GM19193 (cell line): Measurements from ENCODE around the gene SLC29A1.

ENCODE experiments used
- POLR2A ChIP-seq: IDR thresholded peaks from 4 replicates; pipeline ENCODE4 v1.6.1; 2011; ENCODE audit not compliant: insufficient read depth, insufficient read length; ENCODE audit errors: extremely low read depth

The SLC29A1 gene

DNA sequence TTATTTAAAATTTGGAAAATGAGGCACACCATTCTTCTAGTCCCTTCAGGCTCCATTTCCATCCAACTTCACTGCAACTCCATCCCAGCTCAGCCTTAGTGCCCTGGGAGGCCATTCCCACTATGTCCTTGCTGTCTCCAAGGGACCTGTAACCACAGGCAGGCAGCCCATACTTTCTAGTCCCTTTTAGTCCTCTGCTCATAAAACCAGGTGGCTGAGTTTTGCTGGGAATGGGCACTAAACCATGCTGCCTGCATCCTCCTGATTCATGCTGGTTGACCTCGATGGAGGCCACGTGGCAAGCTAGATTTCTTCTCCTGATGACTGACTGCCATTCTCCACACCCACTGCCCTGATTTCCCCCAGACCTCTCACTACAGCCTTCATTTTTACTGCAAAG lies 34.1 kb upstream of the SLC29A1 start:
- TF ChIP-seq POLR2A, result no peak

DNA sequence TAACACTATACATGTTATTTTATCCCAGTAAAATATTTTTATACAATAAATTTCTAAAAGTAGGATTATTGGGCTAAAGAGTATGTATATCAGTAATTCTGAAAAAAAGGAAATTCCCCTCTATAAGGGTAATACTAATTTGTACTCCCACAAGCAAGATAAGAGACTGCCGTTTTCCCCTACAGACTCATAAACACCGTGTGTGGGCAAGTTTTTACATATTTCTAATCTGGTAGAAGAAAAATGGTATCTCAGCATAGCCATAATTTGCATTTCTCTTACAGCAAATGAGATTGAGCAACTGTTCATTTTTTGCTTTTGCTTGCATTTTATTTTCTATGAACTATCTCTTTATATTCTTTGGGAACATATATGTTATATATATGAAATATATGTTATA lies 32.7 kb upstream of the SLC29A1 start:
- no peak for TF ChIP-seq POLR2A

DNA sequence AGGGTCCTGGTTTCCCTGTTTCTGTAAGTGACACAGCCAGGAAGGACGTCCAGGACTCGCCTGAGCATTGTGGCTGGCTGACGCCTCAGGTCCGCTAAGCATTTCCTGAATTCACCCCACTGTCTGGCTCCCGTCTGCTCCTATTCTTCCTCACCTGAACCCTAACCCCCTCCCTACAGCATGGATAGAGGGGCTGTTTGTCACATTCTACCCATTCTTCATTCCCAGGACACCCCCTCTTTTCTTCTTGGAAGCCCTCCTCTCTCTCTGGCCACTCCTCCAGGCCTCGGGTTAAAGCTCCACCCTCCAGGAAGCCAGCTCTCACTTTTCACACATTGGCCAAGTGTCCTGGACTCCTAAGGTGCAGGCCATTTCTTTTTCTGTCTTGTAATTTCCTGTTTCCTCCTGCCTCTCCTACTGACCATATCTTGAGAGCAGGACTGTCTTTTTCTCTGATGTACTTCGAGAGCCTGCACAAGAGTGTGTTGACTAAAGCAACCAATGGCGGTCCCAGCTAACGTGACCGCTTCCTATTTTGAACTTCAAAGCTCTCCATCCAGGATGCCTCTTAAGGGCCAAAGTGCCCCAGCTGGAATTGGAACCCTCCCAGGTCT lies 30.9 kb upstream of the SLC29A1 start:
- TF ChIP-seq POLR2A, result no peak

DNA sequence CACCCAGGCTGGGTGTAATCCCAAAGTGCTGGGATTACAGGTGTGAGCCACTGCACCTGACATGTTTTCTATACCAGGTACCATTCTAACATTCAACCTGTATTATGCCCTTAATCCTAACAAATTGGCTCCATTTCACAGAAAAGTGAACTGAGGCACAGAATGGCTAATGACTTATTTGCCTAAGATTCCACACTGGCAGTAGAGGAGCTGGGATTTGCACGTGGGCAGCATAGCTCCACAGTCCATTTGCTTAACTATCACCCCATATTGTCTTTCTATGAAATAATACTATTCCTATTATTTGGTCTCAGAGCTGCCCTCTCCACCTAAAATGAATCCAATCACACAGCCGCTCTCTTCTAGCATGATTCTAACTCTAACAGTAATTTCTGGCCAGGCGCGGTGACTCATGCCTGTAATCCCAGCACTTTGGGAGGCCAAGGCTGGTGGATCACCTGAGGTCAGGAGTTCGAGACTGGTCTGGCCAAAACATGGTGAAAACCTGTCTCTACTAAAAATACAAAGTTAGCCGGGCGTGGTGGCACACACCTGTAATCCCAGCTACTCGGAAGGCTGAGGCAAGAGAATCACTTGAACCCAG lies 30.0 kb upstream of the SLC29A1 start:
- TF ChIP-seq POLR2A, result no peak

DNA sequence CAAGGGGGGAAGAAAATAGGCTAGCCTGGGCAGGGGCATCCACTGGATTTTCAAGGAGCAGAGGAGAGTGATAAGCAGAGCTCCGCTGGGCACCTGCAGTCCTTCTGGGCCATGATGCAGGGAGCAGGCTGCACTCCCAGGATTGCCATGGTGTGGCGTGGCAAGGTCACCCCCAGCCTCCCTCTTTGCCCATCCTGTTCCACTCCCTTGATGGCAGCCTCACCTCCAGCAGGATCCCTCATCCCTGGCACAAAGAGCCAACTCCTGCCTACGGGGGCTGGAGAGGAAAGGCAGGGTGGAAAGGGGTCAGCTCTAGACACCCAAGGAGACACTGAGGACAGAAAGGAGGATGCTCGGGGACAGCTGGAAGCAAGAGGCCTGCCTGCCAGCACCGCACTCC lies 29.1 kb upstream of the SLC29A1 start:
- no peak for TF ChIP-seq POLR2A

DNA sequence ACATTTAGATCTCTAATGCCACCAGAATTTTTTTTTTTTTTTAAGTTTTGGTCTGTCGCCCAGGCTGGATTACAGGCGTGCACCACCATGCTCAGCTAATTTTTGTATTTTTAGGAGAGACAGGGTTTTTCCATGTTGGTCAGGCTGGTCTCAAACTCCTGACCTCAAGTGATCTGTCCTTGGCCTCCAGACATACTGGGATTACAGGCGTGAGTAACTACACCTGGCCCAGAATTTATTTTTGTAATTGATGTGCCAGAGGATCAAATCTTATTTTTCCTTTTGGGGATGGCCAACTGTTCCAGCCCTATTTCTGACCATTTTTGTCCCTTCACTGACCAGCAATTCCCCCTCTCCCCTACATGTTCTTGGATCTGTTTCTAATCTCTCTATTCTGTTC lies 24.7 kb upstream of the SLC29A1 start:
- TF ChIP-seq POLR2A, result no peak

DNA sequence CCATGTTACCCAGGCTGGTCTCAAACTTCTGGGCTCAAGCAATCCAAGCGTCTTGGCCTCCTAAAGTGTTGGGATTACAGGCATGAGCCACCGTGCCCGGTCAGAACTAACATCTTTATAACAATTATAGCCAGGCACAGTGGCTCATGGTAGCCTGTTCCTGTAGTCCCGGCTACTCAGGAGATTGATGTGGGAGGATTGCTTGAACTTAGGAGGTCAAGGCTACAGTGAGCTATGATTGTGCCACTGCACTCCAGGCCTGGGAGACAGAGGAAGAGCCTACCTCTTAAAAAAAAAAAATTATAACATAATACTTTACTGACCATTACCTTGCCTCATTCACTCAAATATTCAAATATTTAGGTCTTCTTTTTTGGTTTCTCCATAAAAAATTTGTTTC lies 23.5 kb upstream of the SLC29A1 start:
- TF ChIP-seq POLR2A, result no peak

DNA sequence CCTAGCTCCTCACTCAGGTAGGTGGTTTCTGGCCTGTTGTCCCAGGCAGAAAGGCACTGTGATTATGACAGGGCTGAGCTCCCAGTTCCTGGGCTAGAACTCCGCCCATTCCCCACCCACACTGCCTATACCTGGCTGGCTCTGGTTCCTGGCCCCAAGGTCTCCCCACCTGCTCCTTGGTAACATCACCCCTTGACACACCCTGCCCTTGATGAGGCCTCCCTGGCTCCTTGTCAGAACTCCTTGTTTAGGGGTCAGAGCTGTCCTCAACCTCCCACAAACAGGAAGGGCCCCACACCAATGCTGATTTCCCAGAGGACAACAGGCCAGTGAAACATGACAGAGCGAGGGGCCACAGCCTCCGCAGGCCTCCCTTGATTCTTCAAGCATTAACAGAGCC lies 22.2 kb upstream of the SLC29A1 start:
- no peak for TF ChIP-seq POLR2A

DNA sequence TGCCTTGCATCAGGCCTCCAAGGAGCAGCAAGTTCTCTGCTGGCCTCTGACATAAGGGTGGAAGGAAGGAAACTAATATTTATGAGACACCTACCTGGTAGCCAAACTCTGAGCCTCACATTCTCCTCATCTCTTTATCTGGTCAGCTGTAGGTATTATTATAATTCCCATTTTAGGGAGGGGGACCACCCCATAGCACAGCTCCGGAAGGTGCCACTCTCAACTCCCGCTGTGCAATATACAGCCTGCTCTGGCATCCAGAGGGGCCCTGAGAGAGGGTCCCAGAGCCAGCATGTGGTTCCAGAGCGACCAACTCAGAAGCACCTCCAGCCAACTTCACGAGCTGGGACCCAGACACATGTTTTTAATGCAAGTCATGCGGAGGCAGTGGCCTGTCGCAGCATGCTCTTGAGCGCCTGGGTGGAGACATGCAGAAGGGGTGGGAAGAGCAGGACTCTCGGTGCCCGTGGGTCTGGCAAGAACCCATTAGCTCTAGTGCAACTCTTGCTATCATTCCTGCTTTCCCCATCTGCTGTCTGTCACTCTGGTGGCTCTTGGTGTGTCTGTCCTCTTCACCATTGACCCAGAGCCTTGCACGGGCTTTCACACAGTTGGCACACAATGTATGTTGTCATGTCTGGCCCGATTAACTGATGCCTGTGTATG lies 21.6 kb upstream of the SLC29A1 start:
- TF ChIP-seq POLR2A, result no peak

DNA sequence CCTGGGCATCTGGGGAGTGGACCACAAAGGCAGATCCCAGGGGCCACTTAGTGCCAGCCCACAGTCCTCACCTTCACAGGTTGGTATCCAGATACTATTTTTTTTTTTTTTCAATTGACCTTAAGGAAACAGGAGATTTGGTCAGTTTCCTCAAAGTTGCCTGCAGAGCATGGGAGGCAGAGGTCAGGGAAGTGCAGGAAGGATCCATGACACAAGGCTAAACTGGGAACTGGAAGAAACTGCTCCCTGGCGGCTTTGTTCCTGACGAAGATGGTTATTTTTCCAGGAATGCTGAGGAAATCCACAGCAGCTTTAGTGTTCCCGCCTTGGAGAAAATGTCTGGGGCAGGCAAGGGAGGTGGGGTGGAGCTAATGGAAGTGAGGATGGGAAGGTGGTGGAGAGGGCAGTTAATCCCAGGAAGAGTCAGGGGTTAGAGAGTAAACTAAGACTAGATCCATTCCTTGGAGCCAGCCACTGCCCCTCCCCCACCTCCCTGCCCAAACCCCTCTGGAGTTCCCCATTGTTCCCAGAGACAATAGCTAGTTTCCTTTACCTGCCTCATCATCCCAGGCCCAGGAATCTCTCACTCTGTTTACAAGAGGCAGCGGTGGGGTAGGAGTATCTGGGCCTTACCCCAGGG lies 20.9 kb upstream of the SLC29A1 start:
- TF ChIP-seq POLR2A, result no peak

DNA sequence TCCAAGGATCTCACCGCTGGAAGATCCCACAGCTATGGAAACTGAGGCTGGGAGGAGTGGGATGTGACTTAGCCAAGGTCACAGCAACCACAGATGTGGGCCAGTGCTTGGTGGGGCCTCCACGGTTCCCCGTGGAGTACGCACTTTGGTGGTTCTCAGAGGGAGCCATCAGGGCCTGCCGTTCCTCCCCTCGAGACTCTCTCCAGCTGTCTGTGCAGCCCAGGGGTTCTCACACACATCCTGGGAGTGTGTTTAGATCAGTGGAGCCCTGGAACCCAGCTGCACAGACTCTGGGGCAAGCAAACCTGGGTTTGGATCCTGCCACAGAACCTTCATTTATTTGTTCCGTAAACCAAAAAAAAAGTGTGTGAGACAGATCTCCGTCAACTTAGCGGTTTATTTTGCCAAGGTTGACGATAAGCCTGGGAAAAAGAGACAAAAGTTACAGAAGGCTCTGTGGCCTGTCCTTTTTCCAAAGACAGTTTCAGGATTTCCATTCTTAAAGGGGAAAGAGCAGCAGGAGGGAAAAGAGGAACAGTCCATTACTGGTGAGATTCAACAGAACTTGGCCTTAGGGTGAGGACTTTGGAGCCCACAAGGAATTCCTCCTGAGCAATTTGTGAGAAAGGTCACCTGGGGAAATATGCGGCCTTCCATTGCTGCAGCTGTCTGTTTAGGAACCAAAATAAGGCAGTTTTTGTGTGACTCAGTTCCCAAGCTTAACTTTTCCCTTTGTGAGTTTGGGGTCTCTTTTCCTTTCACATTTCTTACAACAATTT lies 20.2 kb upstream of the SLC29A1 start:
- no peak for TF ChIP-seq POLR2A

DNA sequence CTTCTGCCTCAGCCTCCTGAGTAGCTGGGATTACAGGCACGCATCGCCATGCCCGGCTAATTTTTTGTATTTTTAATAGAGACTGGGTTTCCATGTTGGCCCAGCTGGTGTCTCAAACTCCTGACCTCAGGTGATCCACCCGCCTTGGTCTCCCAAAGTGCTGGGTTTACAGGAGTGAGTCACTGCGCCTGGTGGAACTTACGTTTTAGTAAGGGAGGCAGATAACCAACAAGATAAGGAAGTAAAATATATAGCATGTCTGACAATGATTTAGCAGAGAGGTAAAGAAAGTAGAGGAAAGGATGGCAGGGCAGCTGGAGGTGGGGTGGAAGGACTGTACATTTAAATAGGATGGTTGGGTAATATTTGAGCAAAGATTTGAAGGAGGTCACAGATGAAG lies 19.4 kb upstream of the SLC29A1 start:
- no peak for TF ChIP-seq POLR2A

DNA sequence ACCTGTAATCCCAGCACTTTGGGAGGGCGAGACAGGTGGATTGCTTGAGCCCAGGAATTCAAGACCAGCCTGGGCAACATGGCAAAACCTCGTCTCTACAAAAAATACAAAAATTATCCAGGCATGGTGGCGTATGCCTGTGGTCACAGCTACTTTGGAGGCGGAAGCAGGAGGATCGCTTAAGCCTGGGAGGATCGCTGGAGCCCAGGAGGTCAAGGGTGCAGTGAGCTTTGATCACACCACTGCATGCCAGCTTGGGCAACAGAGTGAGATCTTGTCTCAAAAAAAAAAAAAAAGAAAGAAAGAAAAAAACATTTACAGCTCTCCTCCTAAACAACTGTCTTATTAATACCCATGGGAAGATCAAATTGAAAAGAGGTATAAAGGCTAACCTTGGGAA lies 15.4 kb upstream of the SLC29A1 start:
- no peak for TF ChIP-seq POLR2A

DNA sequence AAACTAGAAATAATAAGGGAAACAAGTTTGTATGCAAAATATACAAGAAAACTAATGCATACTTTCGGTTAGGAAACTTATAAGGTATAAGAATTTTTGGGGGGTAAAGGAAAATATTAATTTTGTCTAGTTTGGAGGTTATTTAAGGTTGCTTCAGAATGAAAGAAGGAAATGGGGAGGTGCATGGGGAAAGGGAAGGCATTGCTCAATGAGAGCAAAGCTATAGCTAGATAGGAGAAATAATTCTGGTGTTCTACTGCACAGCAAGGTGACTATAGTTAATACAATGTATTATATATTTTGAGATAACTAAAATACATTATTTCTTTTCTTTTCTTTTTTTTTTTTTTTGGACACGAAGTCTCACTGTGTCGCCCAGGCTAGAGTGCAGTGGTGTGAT lies 12.1 kb upstream of the SLC29A1 start:
- no peak for TF ChIP-seq POLR2A

DNA sequence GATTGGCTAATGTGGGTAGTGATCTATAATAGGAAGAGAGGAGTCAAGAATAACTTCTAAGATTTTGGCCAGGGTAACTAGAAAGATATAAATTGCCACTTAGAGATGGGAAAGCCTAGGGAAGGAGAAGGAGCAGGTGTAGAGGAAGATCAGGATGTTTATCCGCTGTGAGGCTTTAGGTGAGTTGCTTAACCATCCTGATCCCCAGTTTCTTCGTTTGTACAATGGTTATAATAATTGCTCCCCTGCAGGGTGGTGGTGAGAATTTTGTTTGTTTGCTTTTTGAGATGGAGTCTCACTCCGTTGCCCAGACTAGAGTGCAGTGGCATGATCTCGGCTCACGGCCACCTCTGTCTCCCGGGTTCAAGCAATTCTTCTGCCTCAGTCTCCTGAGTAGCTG lies 9.1 kb upstream of the SLC29A1 start:
- no peak for TF ChIP-seq POLR2A
